Fibroblast of pulmonary artery (primary cell): ENCODE measurements around the gene INSYN2B.

Experiments
- DNase-seq: peaks from one replicate; pipeline ENCODE4 v3.0.0-alpha.2; 2010; ENCODE audit warnings: low read depth
- H3K4me3 ChIP-seq: replicated peaks from 2 replicates; pipeline ENCODE4 v1.5.1; 2011; ENCODE audit warnings: low read depth, mild to moderate bottlenecking, control low read depth, low read length, moderate library complexity
- TF ChIP-seq, protein P1 (sequence below): IDR thresholded peaks from 2 replicates; pipeline ENCODE4 v1.5.1; 2011; ENCODE audit warnings: mild to moderate bottlenecking, control low read depth, low read length, inconsistent platforms; ENCODE audit errors: missing control alignments

The INSYN2B gene

DNA sequence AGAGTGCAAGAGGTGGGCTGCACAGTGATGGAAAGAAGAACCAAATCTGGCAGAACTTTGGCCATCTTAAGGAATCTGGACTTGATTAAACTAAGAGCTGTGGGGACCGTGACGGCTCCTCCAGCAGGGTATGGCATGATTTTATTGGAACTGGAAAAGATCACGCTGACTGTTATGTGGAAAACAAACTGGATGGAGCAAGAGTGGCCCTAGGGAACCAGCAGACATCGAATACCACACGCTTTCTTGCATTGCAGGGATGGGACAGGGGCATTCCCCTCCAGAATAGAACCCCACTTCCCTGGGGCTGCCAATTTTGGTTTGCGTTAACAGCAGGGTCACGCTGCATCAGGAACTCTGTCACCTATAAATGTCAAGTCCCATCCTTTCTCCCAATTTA, 38.8 kb downstream of the INSYN2B start:
- H3K4me3 ChIP-seq: no peak overlapping the region
- TF ChIP-seq, protein P1, sequence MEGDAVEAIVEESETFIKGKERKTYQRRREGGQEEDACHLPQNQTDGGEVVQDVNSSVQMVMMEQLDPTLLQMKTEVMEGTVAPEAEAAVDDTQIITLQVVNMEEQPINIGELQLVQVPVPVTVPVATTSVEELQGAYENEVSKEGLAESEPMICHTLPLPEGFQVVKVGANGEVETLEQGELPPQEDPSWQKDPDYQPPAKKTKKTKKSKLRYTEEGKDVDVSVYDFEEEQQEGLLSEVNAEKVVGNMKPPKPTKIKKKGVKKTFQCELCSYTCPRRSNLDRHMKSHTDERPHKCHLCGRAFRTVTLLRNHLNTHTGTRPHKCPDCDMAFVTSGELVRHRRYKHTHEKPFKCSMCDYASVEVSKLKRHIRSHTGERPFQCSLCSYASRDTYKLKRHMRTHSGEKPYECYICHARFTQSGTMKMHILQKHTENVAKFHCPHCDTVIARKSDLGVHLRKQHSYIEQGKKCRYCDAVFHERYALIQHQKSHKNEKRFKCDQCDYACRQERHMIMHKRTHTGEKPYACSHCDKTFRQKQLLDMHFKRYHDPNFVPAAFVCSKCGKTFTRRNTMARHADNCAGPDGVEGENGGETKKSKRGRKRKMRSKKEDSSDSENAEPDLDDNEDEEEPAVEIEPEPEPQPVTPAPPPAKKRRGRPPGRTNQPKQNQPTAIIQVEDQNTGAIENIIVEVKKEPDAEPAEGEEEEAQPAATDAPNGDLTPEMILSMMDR: no peak
- no peak for DNase-seq

DNA sequence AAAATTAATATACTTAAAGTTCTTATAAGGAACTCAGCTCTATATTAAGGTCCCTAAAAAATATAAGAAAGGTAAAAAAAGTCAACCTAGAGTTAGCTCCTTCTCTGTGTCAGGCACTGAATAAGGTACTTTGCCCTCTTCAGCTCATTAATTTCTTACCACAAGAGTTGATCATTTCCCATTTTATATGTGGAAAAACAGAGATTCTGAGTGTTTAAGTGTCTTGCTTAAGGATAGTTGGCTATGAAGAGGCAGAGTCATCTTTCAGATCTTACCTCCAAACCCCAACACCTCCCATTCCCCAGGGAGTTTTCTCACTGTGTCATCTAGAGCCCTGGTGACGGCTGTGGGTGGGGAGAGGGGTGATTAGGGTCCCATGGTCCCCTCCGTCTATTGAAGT, 40.6 kb downstream of the INSYN2B start:
- no peak overlapping the region for H3K4me3 ChIP-seq
- TF ChIP-seq, protein P1: no peak
- no peak for DNase-seq

DNA sequence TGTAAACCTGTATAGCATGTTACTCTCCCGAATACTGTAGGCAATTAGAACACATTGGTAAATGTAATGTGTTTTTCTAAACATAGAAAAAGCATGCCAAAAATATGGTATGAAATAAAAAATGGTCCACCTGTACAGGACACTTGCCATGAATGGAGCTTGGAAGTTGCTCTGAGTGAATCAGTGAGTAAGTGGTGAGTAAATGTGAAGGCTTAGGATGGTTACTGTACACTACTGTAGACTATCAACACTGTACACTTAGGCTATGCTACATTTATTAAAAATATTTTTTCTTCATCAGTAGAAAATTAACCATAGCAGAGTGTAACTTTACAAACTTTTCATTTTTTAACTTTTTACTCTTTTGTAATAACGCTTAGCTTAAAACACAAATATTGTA, 41.9 kb downstream of the INSYN2B start:
- DNase-seq: no peak
- H3K4me3 ChIP-seq: no peak overlapping the region
- TF ChIP-seq, protein P1: no peak

DNA sequence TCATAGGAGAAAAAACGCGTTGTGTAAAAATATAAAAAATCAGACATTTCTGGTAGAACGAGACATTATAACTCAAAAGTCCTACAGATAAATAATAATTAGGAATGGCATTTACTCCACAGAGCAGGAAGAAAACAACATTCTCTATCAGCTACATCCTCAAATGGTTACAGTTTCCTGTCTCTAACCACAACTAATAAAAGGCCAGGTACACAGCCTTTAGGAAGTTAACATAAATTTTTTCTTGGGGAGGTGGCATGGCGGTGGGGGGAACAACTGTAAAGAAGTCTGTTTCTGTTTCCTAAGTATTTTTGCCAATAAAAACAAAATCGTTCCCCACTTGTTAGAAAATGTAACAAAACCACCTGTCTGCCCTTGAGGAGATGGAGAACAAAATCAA, 44.5 kb downstream of the INSYN2B start:
- DNase-seq: no peak
- TF ChIP-seq, protein P1: no peak

DNA sequence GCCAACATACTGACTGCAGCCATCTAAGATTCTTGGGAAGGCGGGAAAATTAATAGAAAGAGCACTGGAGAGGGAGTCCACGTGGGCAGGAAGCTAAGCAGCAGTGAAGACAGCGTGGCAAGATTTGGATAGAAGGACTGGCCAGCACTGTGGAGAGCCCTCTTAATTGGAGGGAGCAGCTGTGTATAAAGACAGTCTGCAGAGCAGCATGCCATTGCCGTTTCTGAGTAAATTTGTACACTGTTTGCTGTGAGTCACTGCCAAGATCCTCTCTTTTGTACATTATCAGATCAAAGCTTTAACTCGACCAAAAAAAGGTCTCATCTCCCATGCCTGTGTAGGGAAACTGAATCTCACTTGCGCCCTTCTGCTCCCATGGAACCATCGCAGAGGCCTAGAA, 45.3 kb downstream of the INSYN2B start:
- TF ChIP-seq, protein P1: no peak
- no peak overlapping the region for H3K4me3 ChIP-seq
- DNase-seq: no peak

More for the DNA sequence above, 44.5 kb downstream of the INSYN2B start:
- H3K4me3 ChIP-seq: no peak overlapping the region

DNA sequence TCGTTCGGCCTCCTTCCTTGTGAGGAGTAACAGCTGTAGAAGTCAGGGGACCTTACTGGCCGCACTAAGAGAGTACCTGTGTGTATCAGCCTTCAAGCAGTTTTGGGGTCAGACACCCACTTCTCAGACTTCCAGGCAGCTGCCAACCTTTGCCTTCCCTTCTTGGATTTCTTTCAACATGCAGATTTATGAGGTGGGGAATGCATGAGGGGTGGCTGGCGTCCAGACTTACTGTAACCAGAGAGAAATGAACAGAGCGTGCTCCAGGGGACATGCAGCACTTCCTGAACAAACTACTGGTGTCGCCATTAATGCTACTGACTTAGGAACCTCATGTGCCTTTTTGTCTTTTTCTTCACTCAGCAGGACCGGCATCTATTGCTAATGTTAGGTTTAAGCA, 46.7 kb downstream of the INSYN2B start:
- H3K4me3 ChIP-seq: no peak overlapping the region
- DNase-seq: no peak
- TF ChIP-seq, protein P1: no peak

DNA sequence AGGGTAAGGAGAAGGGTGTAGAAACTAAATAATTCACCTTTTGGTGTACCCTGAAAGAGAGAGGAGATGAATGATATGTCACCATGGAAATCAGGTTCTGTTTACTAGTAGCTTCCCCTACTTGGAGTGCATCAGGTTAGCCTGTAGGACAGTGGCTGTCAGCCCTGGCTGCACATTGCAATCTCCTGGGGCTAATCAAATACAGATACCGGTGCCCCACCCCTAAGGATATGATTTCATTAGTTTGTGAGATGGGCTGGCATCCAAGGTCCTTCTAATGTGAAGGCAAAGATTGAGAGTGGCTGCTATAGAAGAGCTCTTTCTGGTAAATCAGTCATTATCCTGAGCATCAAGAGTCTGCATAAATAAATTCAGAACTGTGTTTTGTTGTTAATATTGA, 47.2 kb downstream of the INSYN2B start:
- H3K4me3 ChIP-seq: no peak overlapping the region
- no peak for DNase-seq
- TF ChIP-seq, protein P1: no peak
